DOHH2 (cell line): Measurements from ENCODE around the gene GRWD1.

Source experiments
- CTCF ChIP-seq: fragments of 200-600 bp; sonication (generic); IDR thresholded peaks from one replicate; pipeline ENCODE4 v1.5.1; 2014; ENCODE audit warnings: antibody characterized with exemption, mild to moderate bottlenecking, low read depth, low read length; ENCODE audit not compliant: poor library complexity, severe bottlenecking
- EZH2phosphoT487 ChIP-seq: fragments of 200-600 bp; sonication (generic); IDR thresholded peaks from 2 replicates; pipeline ENCODE4 v1.6.1; 2017; ENCODE audit warnings: borderline replicate concordance, mild to moderate bottlenecking, antibody characterized with exemption, low read length, moderate library complexity, mixed read lengths

- TF ChIP-seq CTCF (no peak), EZH2phosphoT487 (no peak)
Measured at GRCh38 chr19:48496959-48497727, 51.4 kb downstream of the GRWD1 start.
